Prostate gland (tissue), 2 donors: ENCODE measurements around the gene INSIG2. TPM values are rescaled to one million over a fixed set of nuclear protein-coding genes. Genes with fewer than 3 reads are reported as not detected.

Experiments
- DNase-seq: peaks from one replicate; pipeline ENCODE4 v3.0.0-alpha.2; 2019; ENCODE audit warnings: low spot score
- H3K27ac ChIP-seq, 2 donors: fragments of 200-600 bp; sonication (generic); 2 replicates each; pipeline ENCODE4 v1.5.1; 2017 to 2019
- H3K27me3 ChIP-seq: fragments of 200-600 bp; sonication (generic); replicated peaks from 2 replicates; pipeline ENCODE4 v1.5.1; 2019; ENCODE audit not compliant: insufficient read depth
- H3K36me3 ChIP-seq, 2 donors: fragments of 200-600 bp; sonication (generic); 1 replicate in 1 of 2; 2 replicates in 1 of 2; pipeline versions ENCODE4 v1.5.1 to v1.8.1; 2017 to 2019
- H3K4me1 ChIP-seq: fragments of 200-600 bp; sonication (generic); replicated peaks from 2 replicates; pipeline ENCODE4 v1.5.1; 2019
- H3K4me3 ChIP-seq, 2 donors: fragments of 200-600 bp; sonication (generic); 2 replicates each; pipeline ENCODE4 v1.5.1; 2017 to 2019
- H3K9me3 ChIP-seq: fragments of 200-600 bp; sonication (generic); 2 replicates; pipeline ENCODE4 v1.5.1; 2017
- CTCF ChIP-seq, 4 experiments: fragments of 200-600 bp in 2 of 4; fragments of 450-650 bp in 2 of 4; sonication (generic) in 2 of 4; IDR thresholded peaks; 1 replicate in 3 of 4; 2 replicates in 1 of 4; pipeline ENCODE4 v1.5.1; 2016 to 2019; ENCODE audit warnings: antibody characterized with exemption in 4 of 4, mild to moderate bottlenecking in 2 of 4, moderate library complexity in 2 of 4
- POLR2A ChIP-seq: fragments of 450-650 bp; IDR thresholded peaks from one replicate; pipeline ENCODE4 v1.6.1; 2016; ENCODE audit warnings: antibody characterized with exemption, mild to moderate bottlenecking
- POLR2AphosphoS5 ChIP-seq: sonication (generic); formaldehyde crosslinking; IDR thresholded peaks from one replicate; pipeline ENCODE4 v1.6.1; 2017; ENCODE audit warnings: antibody characterized with exemption
- WGBS: methylation state at CpG from one replicate; pipeline ENCODE4 v1.1.5; 2018; 5-methylcytosine and 5-hydroxymethylcytosine counted together
- intact Hi-C: fragments of 100-400 bp; cut with DNase I; formaldehyde crosslinking; loops from one replicate; pipeline ENCODE4 v1.14.2; 2022
- total RNA-seq, 2 donors: library from RNA; depleted of rRNA; stranded (reverse); fragments of >200 nt; gene quantifications; one replicate each; pipeline ENCODE4 v1.1.0, GENCODE V29; 2016

The INSIG2 gene
- total RNA-seq, 2 donors from 2014 or later, result 12.6 to 15.7 TPM

GRCh38 chr2:118077636-118078247 is 10.5 kb upstream of the INSIG2 start:
- no peak for DNase-seq
- no peak for TF ChIP-seq POLR2A
- no peak for TF ChIP-seq POLR2AphosphoS5
- no peak for TF ChIP-seq CTCF (IDR thresholded peaks at IDR 0.05)
- WGBS, result 42% methylated on average over 9 of the region's 9 CpGs
- H3K9me3 ChIP-seq, result no peaks in the 10 kb centered on the region
- H3K4me1 ChIP-seq, result no peaks in the 10 kb centered on the region
- no peaks in the 10 kb centered on the region for H3K27me3 ChIP-seq
- no peak overlapping the region for H3K4me3 ChIP-seq
- no peaks in the 10 kb centered on the region for H3K36me3 ChIP-seq
- intact Hi-C loops, result no loop called here
- H3K27ac ChIP-seq, result no peak overlapping the region

- TF ChIP-seq POLR2AphosphoS5 (no peak), CTCF (IDR thresholded peaks at IDR 0.05) (no peak), POLR2A (no peak)
These were observed 9.5 kb upstream of the INSIG2 start for GRCh38 chr2:118078734-118079133.

GRCh38 chr2:118084491-118085089 is 3.7 kb upstream of the INSIG2 start:
- Histone ChIP-seq H3K4me1 (no peaks in the 10 kb centered on the region), H3K4me3 (no peak overlapping the region), H3K9me3 (no peaks in the 10 kb centered on the region), H3K27me3 (no peaks in the 10 kb centered on the region), H3K27ac (no peak overlapping the region), H3K36me3 (no peaks in the 10 kb centered on the region)
- WGBS, result 88% methylated on average over 5 of the region's 5 CpGs
- DNase-seq, result no peak
- TF ChIP-seq CTCF (IDR thresholded peaks at IDR 0.05), result no peak
- TF ChIP-seq POLR2A, result no peak
- TF ChIP-seq POLR2AphosphoS5, result no peak
- intact Hi-C loops, result loop anchor here (5.0 kb wide), 1 partner anchor 103 kb away; no protein-coding TSS in a partner anchor

More at GRCh38 chr2:118078734-118079133, 9.5 kb upstream of the INSIG2 start:
- Histone ChIP-seq H3K4me1 (no peaks in the 10 kb centered on the region), H3K4me3 (no peak overlapping the region), H3K36me3 (no peaks in the 10 kb centered on the region), H3K27ac (no peak overlapping the region), H3K27me3 (no peaks in the 10 kb centered on the region), H3K9me3 (no peaks in the 10 kb centered on the region)
- WGBS, result 61% methylated on average over 3 of the region's 3 CpGs
- DNase-seq, result no peak
- intact Hi-C loops, result no loop called here

- no peak for DNase-seq
These were observed 2.9 kb upstream of the INSIG2 start for GRCh38 chr2:118085173-118086023.

More at GRCh38 chr2:118085173-118086023, 2.9 kb upstream of the INSIG2 start:
- Histone ChIP-seq H3K4me3 (no peak overlapping the region), H3K9me3 (no peaks in the 10 kb centered on the region), H3K27me3 (no peaks in the 10 kb centered on the region), H3K4me1 (no peaks in the 10 kb centered on the region), H3K27ac (no peak overlapping the region), H3K36me3 (no peaks in the 10 kb centered on the region)
- no peak for TF ChIP-seq POLR2A
- TF ChIP-seq POLR2AphosphoS5, result no peak
- no peak for TF ChIP-seq CTCF (IDR thresholded peaks at IDR 0.05)
- intact Hi-C loops, result loop anchor here (5.0 kb wide), 1 partner anchor 102 kb away; no protein-coding TSS in a partner anchor
- 55% methylated on average over 2 of the region's 2 CpGs for WGBS
